Limb (tissue), 2 donors: ENCODE data around the gene SELENOH.
"Not testable (repeated sequence)": the region's sequence is repeated elsewhere in the genome, so short reads cannot be mapped to it uniquely, and the experiment has no call there.

Source experiments
- DNase-seq, 2 donors: peaks; one replicate each; pipeline ENCODE4 v3.0.0-alpha.2; 2016; ENCODE audit errors: extremely low spot score in 2 of 2

Gene SELENOH, protein sequence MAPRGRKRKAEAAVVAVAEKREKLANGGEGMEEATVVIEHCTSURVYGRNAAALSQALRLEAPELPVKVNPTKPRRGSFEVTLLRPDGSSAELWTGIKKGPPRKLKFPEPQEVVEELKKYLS

GRCh38 chr11:57741132-57742086, at the start of gene SELENOH:
TSS of gene SELENOH (plus strand) at chr11:57741491. CDS start at chr11:57741596, 105 bp downstream.
- peak; percentile 97 for DNase-seq

GRCh38 chr11:57698843-57699365, 42.4 kb upstream of the SELENOH start:
- no peak for DNase-seq

- no peak for DNase-seq
Observed at GRCh38 chr11:57699813-57700212, 41.5 kb upstream of the SELENOH start.

GRCh38 chr11:57700425-57700824, 40.9 kb upstream of the SELENOH start:
- no peak for DNase-seq

GRCh38 chr11:57703341-57703740, 38.0 kb upstream of the SELENOH start:
- DNase-seq, result no peak

GRCh38 chr11:57704932-57705331, 36.4 kb upstream of the SELENOH start:
- no peak for DNase-seq

DNA sequence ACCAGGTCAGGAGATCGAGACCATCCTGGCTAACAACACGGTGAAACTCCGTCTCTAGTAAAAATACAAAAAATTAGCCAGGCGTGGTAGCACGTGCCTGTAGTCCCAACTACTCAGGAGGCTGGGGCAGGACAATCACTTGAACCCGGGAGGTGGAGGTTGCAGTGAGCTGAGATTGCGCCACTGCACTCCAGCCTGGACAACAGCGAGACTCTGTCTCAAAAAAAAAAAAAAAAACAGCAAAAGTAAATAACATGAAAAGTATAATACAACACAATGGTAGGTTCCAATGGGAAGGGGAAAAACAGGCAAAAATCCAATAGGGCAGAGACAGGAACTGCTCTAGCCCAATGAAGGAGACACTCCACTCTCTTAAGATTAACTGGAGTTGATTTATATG, 35.9 kb upstream of the SELENOH start:
- not testable (repeated sequence) for DNase-seq

DNA sequence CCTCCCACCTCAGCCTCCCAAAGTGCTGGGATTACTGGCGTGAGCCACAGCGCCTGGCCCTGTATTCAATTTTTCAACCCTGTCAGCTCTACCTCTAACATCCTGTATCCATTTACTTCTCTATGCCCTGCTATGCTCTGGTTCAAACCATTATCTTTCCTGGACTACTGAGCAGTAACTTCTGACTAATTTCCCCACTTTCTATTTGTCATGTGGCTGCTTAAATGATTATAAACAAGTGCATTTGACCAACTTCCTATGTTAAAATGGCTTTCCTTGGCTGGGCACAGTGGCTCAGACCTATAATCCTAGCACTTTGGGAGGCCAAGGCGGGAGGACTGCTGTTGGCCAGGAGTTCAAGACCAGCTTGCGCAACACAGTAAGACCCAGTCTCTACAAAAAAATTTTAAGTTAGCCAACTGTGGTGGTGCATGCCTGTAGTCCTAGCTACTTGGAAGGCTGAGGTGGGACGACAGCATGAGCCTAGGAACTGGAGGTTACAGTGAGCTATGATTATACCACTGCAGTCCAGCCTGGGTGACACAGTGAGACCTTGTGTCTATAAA, 31.4 kb upstream of the SELENOH start:
- DNase-seq, result no peak

- DNase-seq, result peak; percentile 45 to 88
Observed at GRCh38 chr11:57711414-57712255, 29.7 kb upstream of the SELENOH start, which contains the start of gene MED19. TSS of gene MED19 (minus strand) at chr11:57712215. CDS start at chr11:57712179, 36 bp downstream.

GRCh38 chr11:57712256-57713150, 28.8 kb upstream of the SELENOH start, which contains the start of gene TMX2:
TSS of gene TMX2 (plus strand) at chr11:57712593. CDS start at chr11:57712619, 26 bp downstream.
- DNase-seq, result peak; percentile 93 to 99

GRCh38 chr11:57713835-57714234, 27.5 kb upstream of the SELENOH start:
- no peak for DNase-seq

- not testable (repeated sequence) for DNase-seq
Observed at GRCh38 chr11:57716726-57717125, 24.6 kb upstream of the SELENOH start.

DNA sequence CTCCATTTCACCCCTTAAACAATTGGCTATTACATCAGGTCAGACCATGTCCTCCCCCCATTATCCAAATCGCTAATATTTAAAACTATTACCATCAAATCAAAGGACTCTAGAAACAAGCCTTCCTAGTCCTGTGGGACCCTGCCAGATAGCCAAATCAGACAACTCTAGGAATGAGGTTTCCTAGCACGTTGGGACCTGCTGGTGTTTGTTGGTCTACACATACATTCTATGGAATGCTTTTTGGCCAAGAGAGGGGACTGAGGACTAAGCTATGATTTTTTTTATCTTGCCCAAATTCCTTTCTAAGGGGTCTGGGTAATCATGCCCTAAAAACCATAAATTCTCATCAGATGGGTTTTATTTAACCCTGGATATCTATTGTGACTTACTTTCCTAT, 14.1 kb upstream of the SELENOH start:
- DNase-seq, result no peak

GRCh38 chr11:57728829-57729228, 12.5 kb upstream of the SELENOH start:
- no peak for DNase-seq

- DNase-seq, result no peak
Observed at GRCh38 chr11:57729479-57729878, 11.8 kb upstream of the SELENOH start.

- no peak for DNase-seq
Observed at GRCh38 chr11:57732661-57733060, 8.6 kb upstream of the SELENOH start.

- no peak for DNase-seq
Observed at GRCh38 chr11:57735619-57736298, 5.5 kb upstream of the SELENOH start.

- no peak for DNase-seq
Observed at GRCh38 chr11:57742087-57742452, 779 bp downstream of the SELENOH start.

DNA sequence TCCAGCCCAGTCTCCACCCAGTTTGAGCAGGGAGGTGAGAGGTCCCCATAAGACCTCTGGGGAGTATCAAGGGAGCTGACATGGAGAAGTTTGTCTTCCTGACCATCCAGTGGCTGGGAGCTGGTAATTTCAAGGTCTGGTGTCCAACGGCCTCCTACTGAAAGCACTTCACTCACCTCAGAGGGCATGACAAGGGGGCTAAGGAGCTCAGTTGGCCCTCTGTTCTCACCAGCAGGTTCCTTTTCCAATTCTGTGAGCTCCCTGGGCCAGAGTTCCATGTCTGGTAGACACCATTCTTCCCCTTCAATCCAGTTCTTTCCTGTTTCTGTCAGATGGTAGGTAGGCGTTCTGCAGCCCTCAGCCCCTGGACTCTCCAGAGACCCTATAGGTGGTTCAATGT, 3.1 kb downstream of the SELENOH start:
- DNase-seq, result no peak

DNA sequence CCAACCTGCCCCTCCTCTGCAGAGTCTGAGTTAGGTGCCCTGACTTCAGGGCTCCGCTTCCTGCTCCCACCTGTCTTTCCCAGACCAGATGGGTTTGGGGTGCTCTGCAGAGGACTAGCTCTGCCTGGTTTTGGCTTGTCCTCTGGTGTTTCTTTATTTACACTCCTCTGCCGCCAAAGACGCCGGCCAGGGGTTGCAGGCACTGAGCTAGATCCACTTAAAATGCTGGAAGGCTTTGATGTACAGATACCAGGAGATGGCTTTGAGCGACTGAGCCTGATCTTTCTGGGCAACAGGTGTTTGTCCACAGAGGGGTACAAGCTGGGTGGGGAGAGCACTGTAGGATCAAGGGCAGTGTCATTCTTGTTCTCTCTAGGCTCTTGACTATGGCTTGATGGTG, 3.9 kb downstream of the SELENOH start:
- DNase-seq, result no peak
